Upper lobe of left lung (tissue), 6 donors: ENCODE measurements around the gene ARHGAP26. TPM values are rescaled to one million over a fixed set of nuclear protein-coding genes. Genes with fewer than 3 reads are reported as not detected.

ENCODE experiments used
- ATAC-seq, 2 donors: fragments of 200-7000 bp; cut with Tn5 transposase; one replicate each; pipeline ENCODE4 v1.9.1; 2022; ENCODE audit warnings: mild to moderate bottlenecking in 2 of 2, moderate library complexity in 2 of 2; ENCODE audit not compliant: low FRiP score in 2 of 2
- DNase-seq, 2 donors: peaks; one replicate each; pipeline ENCODE4 v3.0.0-alpha.2; 2019 to 2020
- H3K27ac ChIP-seq, 4 donors: fragments of 200-600 bp; sonication (generic); one replicate each; pipeline ENCODE4 v1.5.1; 2016 to 2019
- H3K27me3 ChIP-seq, 4 donors: fragments of 200-600 bp; sonication (generic); one replicate each; pipeline ENCODE4 v1.5.1; 2017 to 2019
- H3K36me3 ChIP-seq, 4 donors: fragments of 200-600 bp; sonication (generic); one replicate each; pipeline ENCODE4 v1.5.1; 2016 to 2019
- H3K4me1 ChIP-seq, 4 donors: fragments of 200-600 bp; sonication (generic); one replicate each; pipeline ENCODE4 v1.5.1; 2018 to 2019
- H3K4me3 ChIP-seq, 4 donors: fragments of 200-600 bp; sonication (generic); one replicate each; pipeline ENCODE4 v1.5.1; 2017 to 2019; ENCODE audit warnings: mild to moderate bottlenecking in 2 of 4, moderate library complexity in 1 of 4
- H3K9me3 ChIP-seq, 4 donors: fragments of 200-600 bp; sonication (generic); one replicate each; pipeline ENCODE4 v1.5.1; 2018 to 2019
- CTCF ChIP-seq, 6 experiments: fragments of 450-650 bp in 4 of 6; fragments of 200-600 bp in 2 of 6; sonication (generic) in 2 of 6; IDR thresholded peaks; one replicate each; pipeline ENCODE4 v1.5.1; 2016 to 2019; ENCODE audit warnings: antibody characterized with exemption in 6 of 6
- EP300 ChIP-seq, 4 donors: sonication (generic); formaldehyde crosslinking; IDR thresholded peaks; one replicate each; pipeline ENCODE4 v1.5.1; 2017; ENCODE audit warnings: antibody characterized with exemption in 4 of 4, control low read depth in 2 of 4
- POLR2A ChIP-seq, 4 donors: fragments of 450-650 bp; IDR thresholded peaks; one replicate each; pipeline ENCODE4 v1.5.1; 2016 to 2017; ENCODE audit warnings: antibody characterized with exemption in 4 of 4, mild to moderate bottlenecking in 2 of 4
- POLR2AphosphoS5 ChIP-seq, 2 donors: sonication (generic); formaldehyde crosslinking; IDR thresholded peaks; one replicate each; pipeline ENCODE4 v1.5.1; 2017; ENCODE audit warnings: antibody characterized with exemption in 2 of 2
- WGBS, 2 donors: methylation state at CpG; one replicate each; pipeline ENCODE4 v1.1.5; 2017 to 2018; 5-methylcytosine and 5-hydroxymethylcytosine counted together
- total RNA-seq, 6 donors: library from RNA; depleted of rRNA in 4 of 6; stranded (reverse); fragments of >200 nt in 4 of 6; gene quantifications; one replicate each; pipeline versions ENCODE4 v1.1.0 to v1.2.1, GENCODE V29; 2016 to 2021
- donor health status: DM: no; HTN: no; CAD: no; lungs with moderate emphysema.
- donor health status: DM: no; HTN: yes; CAD: no; lungs with severe emphysema.

ARHGAP26 gene
- total RNA-seq, 6 donors from 2014 or later: 34.9 to 90.1 (median 38.9) TPM

- DNase-seq (no peak), ATAC-seq (no peak)
- TF ChIP-seq POLR2AphosphoS5 (IDR thresholded peaks at IDR 0.05) (no peak), EP300 (IDR thresholded peaks at IDR 0.05) (no peak), CTCF (IDR thresholded peaks at IDR 0.05) (no peak), POLR2A (IDR thresholded peaks at IDR 0.05) (no peak)
- Histone ChIP-seq H3K4me3 (peak overlapping the region; percentile 71 to 86 (median 82)), H3K9me3 (no peaks in the 10 kb centered on the region), H3K27me3 (no peaks in the 10 kb centered on the region), H3K4me1 (peaks cover 15 to 29% (median 22%) of the 10 kb centered on the region in 4 donors), H3K27ac (peak overlapping the region in 3 of 4 donors; percentile 88 to 95 (median 92)), H3K36me3 (no peaks in the 10 kb centered on the region)
- WGBS, 2 donors: 9 to 18% methylated on average over 15 of the region's 15 CpGs
Observed at GRCh38 chr5:142769251-142769792, 855 bp upstream of the ARHGAP26 start.

- peaks cover 15 to 29% (median 22%) of the 10 kb centered on the region in 4 donors for H3K4me1 ChIP-seq
- peak; percentile 3 to 30 for ATAC-seq
- peak overlapping the region; percentile 88 to 95 (median 92) for H3K27ac ChIP-seq
- H3K36me3 ChIP-seq: no peaks in the 10 kb centered on the region
- peak overlapping the region; percentile 79 to 86 (median 82) for H3K4me3 ChIP-seq
- peak; percentile 59 to 93 for DNase-seq
- WGBS, 2 donors: 3 to 7% methylated on average over 6 to 27 of the region's 86 CpGs
- H3K27me3 ChIP-seq: no peaks in the 10 kb centered on the region
- TF ChIP-seq CTCF (IDR thresholded peaks at IDR 0.05): no peak
- TF ChIP-seq POLR2AphosphoS5 (IDR thresholded peaks at IDR 0.05): peak; percentile 19 to 20
- peak in 1 of 4 donors; percentile 21 for TF ChIP-seq POLR2A (IDR thresholded peaks at IDR 0.05)
- TF ChIP-seq EP300 (IDR thresholded peaks at IDR 0.05): no peak
- H3K9me3 ChIP-seq: no peaks in the 10 kb centered on the region
Observed at GRCh38 chr5:142770650-142771609, 753 bp downstream of the ARHGAP26 start.

- H3K36me3 ChIP-seq: no peaks in the 10 kb centered on the region
- no peaks in the 10 kb centered on the region for H3K9me3 ChIP-seq
- H3K27me3 ChIP-seq: no peaks in the 10 kb centered on the region
- H3K4me1 ChIP-seq: peaks cover 18 to 34% (median 23%) of the 10 kb centered on the region in 4 donors
- H3K4me3 ChIP-seq: peak overlapping the region in 3 of 4 donors; percentile 79 to 86 (median 85)
- peak overlapping the region; percentile 88 to 95 (median 92) for H3K27ac ChIP-seq
- no peak for DNase-seq
- TF ChIP-seq POLR2AphosphoS5 (IDR thresholded peaks at IDR 0.05) (no peak), CTCF (IDR thresholded peaks at IDR 0.05) (no peak), EP300 (IDR thresholded peaks at IDR 0.05) (no peak), POLR2A (IDR thresholded peaks at IDR 0.05) (no peak)
- no peak for ATAC-seq
- WGBS, 2 donors: 34 to 39% methylated on average over 5 of the region's 5 CpGs
Observed at GRCh38 chr5:142771666-142772065, 1.5 kb downstream of the ARHGAP26 start.

- peak in 1 of 4 donors; percentile 15 for TF ChIP-seq EP300 (IDR thresholded peaks at IDR 0.05)
- TF ChIP-seq CTCF (IDR thresholded peaks at IDR 0.05): no peak
- Histone ChIP-seq H3K9me3 (no peaks in the 10 kb centered on the region), H3K4me1 (peaks cover 18 to 34% (median 23%) of the 10 kb centered on the region in 4 donors), H3K36me3 (no peaks in the 10 kb centered on the region), H3K4me3 (peak overlapping the region in 3 of 4 donors; percentile 79 to 86 (median 85)), H3K27me3 (no peaks in the 10 kb centered on the region), H3K27ac (peak overlapping the region in 3 of 4 donors; percentile 8 to 95 (median 22))
- DNase-seq (no peak), ATAC-seq (no peak)
- WGBS, 2 donors: 82 to 89% methylated on average over 6 of the region's 6 CpGs
Observed at GRCh38 chr5:142772446-142773293, 2.5 kb downstream of the ARHGAP26 start.
